ENCODE measurements around the gene BARX2.

BARX2 gene

GRCh38 chr11:129374081-129374992, 1.3 kb upstream of the BARX2 start:
- DNase-seq (ENCODE audit: low spot score): no peak

- peak; percentile 83 for DNase-seq (ENCODE audit: low spot score)
Measured at GRCh38 chr11:129374993-129375750, 476 bp upstream of the BARX2 start.

GRCh38 chr11:129376658-129377341, 1.2 kb downstream of the BARX2 start:
- DNase-seq (ENCODE audit: low spot score): no peak

DNA sequence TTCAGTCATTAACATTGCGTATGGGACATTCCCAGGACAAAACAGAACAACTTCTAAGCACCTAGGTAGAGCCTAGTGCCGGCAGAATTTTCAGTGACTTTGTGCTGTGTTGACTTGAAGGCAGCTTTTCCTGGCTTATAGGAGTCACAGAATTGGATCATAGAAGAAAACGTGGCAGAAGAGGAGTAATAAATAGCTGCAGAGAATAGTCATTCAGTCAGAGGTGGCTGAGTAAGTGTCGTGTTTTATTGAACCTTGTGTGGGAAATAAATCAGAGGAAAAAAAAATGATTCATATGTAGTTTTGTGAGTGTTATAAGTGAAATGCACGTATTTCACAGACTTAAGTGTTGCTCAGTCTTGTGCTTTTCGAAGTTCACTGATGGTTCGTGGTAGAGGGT, 2.1 kb downstream of the BARX2 start:
- DNase-seq (ENCODE audit: low spot score): no peak

- DNase-seq (ENCODE audit: low spot score): no peak
Measured at GRCh38 chr11:129380413-129380812, 4.8 kb downstream of the BARX2 start.

DNA sequence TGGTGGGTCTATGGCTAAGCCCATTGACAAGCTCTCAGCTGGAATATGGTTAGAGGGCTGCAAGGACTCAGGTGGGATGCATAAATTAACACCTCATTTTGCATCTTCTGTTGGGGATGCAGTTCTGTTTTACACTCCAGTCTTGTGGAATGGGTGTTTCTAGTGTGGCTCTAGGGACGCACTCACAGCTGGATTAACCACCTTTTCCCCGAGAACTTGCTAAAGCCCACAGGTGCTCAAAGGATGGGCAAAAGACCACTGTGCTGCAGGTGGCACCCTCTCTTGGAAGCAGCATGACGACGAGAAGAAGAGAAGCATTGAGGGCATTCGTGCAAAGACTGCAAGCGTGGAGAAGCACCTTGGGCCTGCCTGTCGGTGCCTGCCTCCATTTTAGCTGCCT, 6.9 kb downstream of the BARX2 start:
- no peak for DNase-seq (ENCODE audit: low spot score)

GRCh38 chr11:129383060-129383459, 7.4 kb downstream of the BARX2 start:
- DNase-seq (ENCODE audit: low spot score): no peak

DNA sequence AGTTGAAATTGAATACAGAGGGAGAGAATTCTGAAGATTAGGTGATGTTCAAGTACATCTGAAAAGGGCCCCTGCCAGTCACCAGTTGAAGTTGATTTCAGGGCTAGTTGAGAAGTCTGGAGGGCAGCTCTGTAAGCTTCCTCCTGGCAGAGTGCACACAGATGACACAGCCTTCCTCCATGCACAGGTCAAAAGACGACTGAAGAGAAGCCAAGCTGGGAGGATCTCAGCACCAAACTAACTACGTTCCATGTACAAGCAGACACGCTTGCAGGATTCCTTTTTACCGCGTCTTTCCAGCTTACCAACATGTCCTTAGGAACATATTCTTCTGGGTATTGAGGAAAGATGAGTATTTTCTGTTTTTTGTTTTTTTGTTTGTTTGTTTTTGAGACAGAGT, 7.9 kb downstream of the BARX2 start:
- DNase-seq (ENCODE audit: low spot score): no peak

DNA sequence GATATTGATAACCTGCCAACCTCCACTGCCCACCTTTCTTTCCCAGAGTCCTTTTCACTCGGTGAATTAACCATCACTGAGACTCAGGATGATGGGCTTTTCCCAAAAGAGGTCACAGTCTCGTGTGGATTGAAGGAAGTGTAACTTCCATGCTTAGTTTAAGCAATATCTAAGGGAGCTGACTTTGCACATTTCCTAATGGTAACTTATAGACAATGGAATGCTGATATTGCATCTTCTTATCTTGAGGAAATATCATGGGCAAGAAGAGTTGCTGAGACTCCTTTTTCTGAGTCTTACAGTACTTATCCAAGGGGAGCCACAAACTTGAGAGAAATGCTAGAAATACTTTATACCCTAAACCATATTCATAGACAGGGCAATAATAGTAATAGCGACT, 8.8 kb downstream of the BARX2 start:
- no peak for DNase-seq (ENCODE audit: low spot score)

- no peak for DNase-seq (ENCODE audit: low spot score)
Measured at GRCh38 chr11:129385801-129386200, 10.2 kb downstream of the BARX2 start.

DNA sequence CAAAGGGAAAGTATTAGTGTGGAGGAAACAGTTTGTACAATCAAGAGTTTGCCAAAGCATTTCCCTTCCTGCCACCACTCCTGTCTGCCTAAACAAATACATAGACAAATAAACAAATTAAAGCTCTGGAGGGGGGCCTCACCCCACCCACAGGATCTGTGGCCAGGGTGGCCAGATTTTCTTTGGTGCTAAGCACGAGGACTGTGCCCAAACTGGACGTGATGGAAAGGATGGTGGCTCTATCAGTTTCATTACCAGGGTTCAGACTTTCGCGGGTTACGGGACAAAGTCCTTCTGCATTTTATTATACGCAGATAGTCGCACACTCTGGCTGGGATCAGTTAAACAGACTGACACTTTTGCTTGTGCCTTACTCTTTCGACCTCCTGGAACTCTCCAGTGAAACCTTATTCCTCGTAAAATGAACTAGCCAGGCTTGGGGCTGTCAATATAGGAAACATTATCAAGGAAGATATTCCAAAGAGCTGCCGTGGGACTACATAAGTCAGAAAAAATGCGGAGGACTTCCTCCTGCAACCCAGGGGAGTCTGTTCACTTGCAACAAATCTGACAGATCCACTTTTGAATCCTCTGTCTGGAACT, 11.2 kb downstream of the BARX2 start:
- DNase-seq (ENCODE audit: low spot score): no peak

- no peak for DNase-seq (ENCODE audit: low spot score)
Measured at GRCh38 chr11:129387434-129387833, 11.8 kb downstream of the BARX2 start.

DNA sequence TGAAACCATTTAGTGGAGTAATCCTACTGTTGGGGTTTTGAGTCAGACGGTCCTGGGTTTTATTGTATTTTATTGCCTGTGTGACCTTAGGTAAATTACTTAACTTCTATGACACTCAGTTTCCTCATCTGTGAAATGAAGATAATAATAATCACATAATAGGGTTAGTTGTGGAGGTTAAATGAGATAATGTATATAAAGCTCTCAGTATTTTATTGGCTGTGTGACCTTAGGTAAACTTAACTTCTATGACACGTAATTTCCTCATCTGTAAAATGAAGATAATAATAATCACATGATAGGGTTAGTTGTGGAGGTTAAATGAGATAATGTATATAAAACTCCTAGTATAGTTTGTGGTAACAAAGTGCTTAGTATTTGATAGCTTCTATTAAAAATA, 13.2 kb downstream of the BARX2 start:
- no peak for DNase-seq (ENCODE audit: low spot score)

GRCh38 chr11:129390303-129390821, 14.7 kb downstream of the BARX2 start:
- no peak for DNase-seq (ENCODE audit: low spot score)

- DNase-seq (ENCODE audit: low spot score): no peak
Measured at GRCh38 chr11:129391360-129391759, 15.7 kb downstream of the BARX2 start.

DNA sequence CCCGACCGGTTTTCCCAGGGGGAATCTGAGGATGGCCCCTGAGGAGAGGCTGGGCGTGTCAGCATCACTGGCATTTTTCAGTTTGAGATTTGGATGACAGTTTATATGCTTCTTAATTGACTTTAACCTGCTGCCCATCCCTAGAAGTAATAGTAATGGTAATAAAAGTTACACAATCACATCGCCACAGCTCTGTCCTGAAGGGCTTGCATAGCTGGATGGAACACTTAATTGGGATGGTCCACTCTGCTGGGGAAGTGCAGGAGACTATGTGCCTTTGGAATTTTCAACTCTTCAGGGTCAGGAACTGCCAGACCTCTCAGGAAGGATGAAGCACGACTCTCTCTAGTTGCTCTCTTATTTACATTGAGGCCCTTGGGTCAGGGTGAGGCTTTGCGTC, 16.2 kb downstream of the BARX2 start:
- peak; percentile 52 for DNase-seq (ENCODE audit: low spot score)

DNA sequence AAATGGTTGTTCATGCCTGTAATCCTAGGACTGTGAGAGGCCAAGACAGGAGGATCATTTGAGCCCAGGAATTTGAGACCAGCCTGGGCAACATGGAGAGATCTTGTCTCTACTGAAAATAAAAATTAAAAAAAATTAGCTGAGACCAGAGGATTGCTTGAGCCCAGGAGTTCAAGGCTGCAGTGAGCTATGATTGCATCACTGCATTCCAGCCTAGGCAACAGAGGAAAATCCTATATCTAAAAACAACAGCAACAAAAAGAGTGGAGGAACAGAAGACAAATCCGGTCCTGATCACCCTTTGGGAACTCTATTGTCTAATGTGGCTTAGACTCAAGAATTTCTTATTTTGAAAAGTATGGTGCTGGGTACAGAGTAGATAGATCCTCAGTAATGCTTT, 17.3 kb downstream of the BARX2 start:
- no peak for DNase-seq (ENCODE audit: low spot score)

DNA sequence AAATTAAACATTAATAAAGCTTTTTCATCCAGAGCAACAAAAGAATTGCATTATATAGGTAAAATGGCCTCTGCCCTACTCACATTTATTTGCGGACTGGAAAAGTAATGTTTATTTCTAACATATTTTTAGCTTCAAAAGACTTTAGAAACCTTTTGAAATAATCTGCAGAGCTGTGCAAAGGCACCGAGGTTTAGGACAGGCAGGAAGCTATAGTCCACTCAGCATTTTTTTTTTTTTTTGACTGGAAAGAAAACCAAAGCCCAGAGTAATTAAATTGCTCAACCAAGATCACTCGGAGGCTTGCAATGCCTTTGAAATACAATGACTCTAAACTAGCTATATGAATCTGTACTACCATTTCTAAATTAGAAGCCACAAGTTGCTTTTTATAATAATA, 19.1 kb downstream of the BARX2 start:
- DNase-seq (ENCODE audit: low spot score): no peak

DNA sequence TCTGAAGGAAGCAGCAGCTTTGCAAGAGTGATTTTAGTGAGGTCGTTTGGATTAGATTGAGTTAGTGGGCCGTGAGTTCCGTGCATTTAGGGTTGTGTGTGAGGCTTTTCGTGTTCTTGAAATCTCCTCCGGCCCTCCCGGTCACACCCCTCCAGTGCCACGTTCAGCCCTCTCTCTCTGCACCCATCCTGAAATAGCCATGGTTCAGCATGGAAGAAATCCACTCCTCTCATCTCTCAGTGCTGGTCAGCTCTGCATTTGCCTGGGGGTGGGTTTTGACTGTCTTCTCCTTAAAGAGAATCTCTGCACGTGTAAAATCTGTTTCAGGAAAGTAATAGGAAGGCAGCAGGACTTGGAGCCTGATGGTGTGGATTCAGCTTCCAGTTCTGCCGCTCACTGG, 19.8 kb downstream of the BARX2 start:
- DNase-seq (ENCODE audit: low spot score): no peak

GRCh38 chr11:129395883-129396282, 20.2 kb downstream of the BARX2 start:
- no peak for DNase-seq (ENCODE audit: low spot score)

- DNase-seq (ENCODE audit: low spot score): no peak
Measured at GRCh38 chr11:129396454-129396853, 20.8 kb downstream of the BARX2 start.

All from LoVo (cell line).